Measurements from ENCODE around the gene ANKRD11.
A peak's percentile ranks its signal among the peaks of the same experiment; 100 is the strongest.

The ANKRD11 gene

GRCh38 chr16:89493776-89494175, 3.4 kb upstream of the ANKRD11 start:
- peaks cover 15% of the 10 kb centered on the region for H3K4me1 ChIP-seq (ENCODE audit: control insufficient read depth, low read length)
- peaks cover 4% of the 10 kb centered on the region for H3K36me3 ChIP-seq (ENCODE audit: control insufficient read depth, low read length)
- no peaks in the 10 kb centered on the region for H3K27me3 ChIP-seq (ENCODE audit: control insufficient read depth, low read length)
- H3F3A ChIP-seq (ENCODE audit: control insufficient read depth, insufficient read depth): peaks cover 2% of the 10 kb centered on the region; the same call in 1 of the 2 replicates
- no peak overlapping the region for H3K4me3 ChIP-seq (ENCODE audit: low read length)
- no peak overlapping the region for H3K27ac ChIP-seq (ENCODE audit: low read depth, low read length)
- no peak for TF ChIP-seq EZH2phosphoT487 (IDR thresholded peaks at IDR 0.05; ENCODE audit: borderline replicate concordance, low read length)
- TF ChIP-seq, protein P1, sequence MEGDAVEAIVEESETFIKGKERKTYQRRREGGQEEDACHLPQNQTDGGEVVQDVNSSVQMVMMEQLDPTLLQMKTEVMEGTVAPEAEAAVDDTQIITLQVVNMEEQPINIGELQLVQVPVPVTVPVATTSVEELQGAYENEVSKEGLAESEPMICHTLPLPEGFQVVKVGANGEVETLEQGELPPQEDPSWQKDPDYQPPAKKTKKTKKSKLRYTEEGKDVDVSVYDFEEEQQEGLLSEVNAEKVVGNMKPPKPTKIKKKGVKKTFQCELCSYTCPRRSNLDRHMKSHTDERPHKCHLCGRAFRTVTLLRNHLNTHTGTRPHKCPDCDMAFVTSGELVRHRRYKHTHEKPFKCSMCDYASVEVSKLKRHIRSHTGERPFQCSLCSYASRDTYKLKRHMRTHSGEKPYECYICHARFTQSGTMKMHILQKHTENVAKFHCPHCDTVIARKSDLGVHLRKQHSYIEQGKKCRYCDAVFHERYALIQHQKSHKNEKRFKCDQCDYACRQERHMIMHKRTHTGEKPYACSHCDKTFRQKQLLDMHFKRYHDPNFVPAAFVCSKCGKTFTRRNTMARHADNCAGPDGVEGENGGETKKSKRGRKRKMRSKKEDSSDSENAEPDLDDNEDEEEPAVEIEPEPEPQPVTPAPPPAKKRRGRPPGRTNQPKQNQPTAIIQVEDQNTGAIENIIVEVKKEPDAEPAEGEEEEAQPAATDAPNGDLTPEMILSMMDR (IDR thresholded peaks at IDR 0.05; ENCODE audit: low read depth, low read length, poor library complexity, severe bottlenecking): no peak
- H3K9me2 ChIP-seq (replicated peaks; ENCODE audit: control insufficient read depth, low read length): no peaks in the 10 kb centered on the region
- peaks cover 34% of the 10 kb centered on the region for H3K79me2 ChIP-seq (ENCODE audit: control insufficient read depth, low read length)
- peaks cover 7% of the 10 kb centered on the region for H4K20me1 ChIP-seq (ENCODE audit: control insufficient read depth, insufficient read depth, low read depth, low read length)
- no peaks in the 10 kb centered on the region for H3K9me3 ChIP-seq (ENCODE audit: control insufficient read depth, insufficient read depth, low read length)
- no peak overlapping the region for H3K4me2 ChIP-seq (ENCODE audit: low read length)

DNA sequence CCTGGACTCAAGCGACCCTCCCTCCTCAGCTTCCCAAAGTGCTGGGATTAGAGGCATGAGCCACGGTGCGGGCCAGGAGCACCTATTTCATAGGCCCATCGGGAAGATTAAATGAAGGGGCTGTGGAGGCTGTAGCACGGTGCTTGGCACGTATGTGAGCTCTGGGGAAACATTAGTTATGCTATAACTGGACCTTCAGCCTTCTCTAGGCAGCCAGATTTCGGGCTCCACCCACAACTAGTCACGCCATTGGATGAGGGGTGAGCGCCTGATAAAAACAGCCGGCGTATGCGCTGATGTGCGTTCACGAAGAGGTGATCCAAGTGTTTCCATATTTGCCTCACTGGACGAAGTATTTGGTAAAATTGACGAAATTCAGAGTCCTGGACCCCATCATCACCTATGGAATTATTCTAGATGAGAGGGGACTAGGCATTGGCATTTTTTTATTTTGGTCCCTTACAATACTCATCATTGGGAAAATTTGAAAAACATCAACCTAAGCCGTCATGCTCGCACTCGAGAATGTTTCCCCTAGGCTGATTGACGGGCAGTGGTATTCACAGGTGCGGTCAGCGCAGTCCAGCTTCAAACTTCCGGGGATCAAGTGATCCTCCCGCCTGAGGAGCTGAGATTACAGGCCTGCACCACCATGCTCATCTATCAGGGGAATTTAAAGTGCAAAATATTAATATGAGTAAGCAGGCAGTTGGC, 1.8 kb upstream of the ANKRD11 start:
- Histone ChIP-seq H3K9me3 (ENCODE audit: control insufficient read depth, insufficient read depth, low read length) (no peaks in the 10 kb centered on the region), H3F3A (ENCODE audit: control insufficient read depth, insufficient read depth) (peaks cover 10% of the 10 kb centered on the region), H3K4me2 (ENCODE audit: low read length) (peak overlapping the region; percentile 73), H3K27ac (ENCODE audit: low read depth, low read length) (no peak overlapping the region), H3K79me2 (ENCODE audit: control insufficient read depth, low read length) (peaks cover 50% of the 10 kb centered on the region), H4K20me1 (ENCODE audit: control insufficient read depth, insufficient read depth, low read depth, low read length) (peaks cover 16% of the 10 kb centered on the region), H3K27me3 (ENCODE audit: control insufficient read depth, low read length) (no peaks in the 10 kb centered on the region), H3K9me2 (replicated peaks; ENCODE audit: control insufficient read depth, low read length) (no peaks in the 10 kb centered on the region), H3K4me1 (ENCODE audit: control insufficient read depth, low read length) (peaks cover 31% of the 10 kb centered on the region), H3K36me3 (ENCODE audit: control insufficient read depth, low read length) (peaks cover 12% of the 10 kb centered on the region), H3K4me3 (ENCODE audit: low read length) (peak overlapping the region; percentile 83)
- TF ChIP-seq, protein P1 (IDR thresholded peaks at IDR 0.05; ENCODE audit: low read depth, low read length, poor library complexity, severe bottlenecking): no peak
- no peak for TF ChIP-seq EZH2phosphoT487 (IDR thresholded peaks at IDR 0.05; ENCODE audit: borderline replicate concordance, low read length)

DNA sequence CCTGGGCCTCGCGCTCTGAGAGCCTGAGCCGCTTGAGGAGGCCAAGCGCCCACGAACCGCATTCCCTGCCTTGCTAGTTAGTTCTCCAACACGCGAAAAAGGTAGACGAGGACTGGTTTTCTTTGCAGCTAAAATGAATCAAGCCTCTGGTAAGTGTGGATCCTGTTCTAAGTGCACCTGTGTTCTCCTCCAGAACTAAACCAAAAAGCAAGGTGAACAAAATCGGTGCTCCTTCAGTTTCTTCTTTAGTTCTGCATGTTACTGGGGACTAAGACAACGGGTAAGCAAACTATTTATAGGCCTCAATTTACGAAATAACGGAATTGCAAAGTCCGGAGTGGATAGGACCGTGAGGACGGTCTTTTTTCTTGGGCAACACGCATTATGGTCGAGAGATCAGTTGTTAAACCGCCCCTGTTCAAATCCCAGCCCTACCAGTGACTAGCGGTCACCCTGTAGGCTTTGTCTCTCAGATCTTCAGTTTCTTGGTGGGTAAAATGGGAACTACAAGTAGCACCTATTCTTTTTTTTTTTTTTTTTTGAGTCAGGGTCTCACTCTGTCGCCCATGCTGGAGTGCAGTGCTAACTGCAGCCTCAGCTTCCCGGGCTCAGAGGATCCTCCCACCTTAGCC, 993 bp upstream of the ANKRD11 start:
- H3K36me3 ChIP-seq (ENCODE audit: control insufficient read depth, low read length): peaks cover 16% of the 10 kb centered on the region
- H3K4me3 ChIP-seq (ENCODE audit: low read length): peak overlapping the region; percentile 83
- TF ChIP-seq, protein P1 (IDR thresholded peaks at IDR 0.05; ENCODE audit: low read depth, low read length, poor library complexity, severe bottlenecking): peak; percentile 34
- TF ChIP-seq EZH2phosphoT487 (IDR thresholded peaks at IDR 0.05; ENCODE audit: borderline replicate concordance, low read length): no peak
- peaks cover 10% of the 10 kb centered on the region for H3F3A ChIP-seq (ENCODE audit: control insufficient read depth, insufficient read depth)
- H3K9me3 ChIP-seq (ENCODE audit: control insufficient read depth, insufficient read depth, low read length): no peaks in the 10 kb centered on the region
- peaks cover 58% of the 10 kb centered on the region for H3K79me2 ChIP-seq (ENCODE audit: control insufficient read depth, low read length)
- H3K27ac ChIP-seq (ENCODE audit: low read depth, low read length): peak overlapping the region; percentile 47
- peak overlapping the region; percentile 73 for H3K4me2 ChIP-seq (ENCODE audit: low read length)
- H3K4me1 ChIP-seq (ENCODE audit: control insufficient read depth, low read length): peaks cover 38% of the 10 kb centered on the region
- H3K27me3 ChIP-seq (ENCODE audit: control insufficient read depth, low read length): no peaks in the 10 kb centered on the region
- H4K20me1 ChIP-seq (ENCODE audit: control insufficient read depth, insufficient read depth, low read depth, low read length): peaks cover 24% of the 10 kb centered on the region
- H3K9me2 ChIP-seq (replicated peaks; ENCODE audit: control insufficient read depth, low read length): no peaks in the 10 kb centered on the region

Measured in DOHH2 (cell line).